NCI-H510A (cell line): ENCODE results near the gene RPP40.

Source experiments
- DNase-seq: peaks from one replicate; lab custom pipeline; 2025; lab: John Stamatoyannopoulos, UW

The RPP40 gene

DNA sequence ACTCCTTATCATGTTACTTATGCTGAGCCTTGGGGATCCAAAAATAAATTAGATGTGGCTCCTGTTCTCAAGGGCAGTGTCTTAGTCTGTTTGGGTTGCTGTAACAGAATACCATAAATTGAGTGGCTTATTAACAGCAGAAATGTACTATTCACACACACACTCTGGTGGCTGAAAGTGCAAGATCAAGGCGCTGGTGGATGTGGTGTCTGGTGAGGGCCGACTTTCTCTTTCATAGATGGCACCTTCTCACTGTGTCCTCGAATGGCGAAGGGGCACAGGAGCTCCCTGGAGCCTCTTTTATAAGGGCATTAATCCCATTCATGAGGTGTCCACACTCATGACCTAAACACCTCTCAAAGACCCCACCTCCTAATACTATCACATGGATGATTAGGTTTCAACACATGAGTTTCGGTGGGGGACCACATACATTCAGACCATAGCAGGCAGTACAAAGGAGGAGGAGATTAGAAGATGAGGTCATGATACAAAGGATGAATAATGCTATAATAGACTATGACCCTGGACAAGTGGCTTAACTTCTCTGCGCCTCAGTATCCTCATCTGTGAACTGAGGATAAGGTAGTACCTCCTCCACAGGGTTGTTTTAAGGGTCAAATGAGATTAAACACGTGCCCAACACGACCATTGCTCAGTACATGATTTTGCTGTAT is 34.1 kb downstream of the RPP40 start:
- no peak for DNase-seq

DNA sequence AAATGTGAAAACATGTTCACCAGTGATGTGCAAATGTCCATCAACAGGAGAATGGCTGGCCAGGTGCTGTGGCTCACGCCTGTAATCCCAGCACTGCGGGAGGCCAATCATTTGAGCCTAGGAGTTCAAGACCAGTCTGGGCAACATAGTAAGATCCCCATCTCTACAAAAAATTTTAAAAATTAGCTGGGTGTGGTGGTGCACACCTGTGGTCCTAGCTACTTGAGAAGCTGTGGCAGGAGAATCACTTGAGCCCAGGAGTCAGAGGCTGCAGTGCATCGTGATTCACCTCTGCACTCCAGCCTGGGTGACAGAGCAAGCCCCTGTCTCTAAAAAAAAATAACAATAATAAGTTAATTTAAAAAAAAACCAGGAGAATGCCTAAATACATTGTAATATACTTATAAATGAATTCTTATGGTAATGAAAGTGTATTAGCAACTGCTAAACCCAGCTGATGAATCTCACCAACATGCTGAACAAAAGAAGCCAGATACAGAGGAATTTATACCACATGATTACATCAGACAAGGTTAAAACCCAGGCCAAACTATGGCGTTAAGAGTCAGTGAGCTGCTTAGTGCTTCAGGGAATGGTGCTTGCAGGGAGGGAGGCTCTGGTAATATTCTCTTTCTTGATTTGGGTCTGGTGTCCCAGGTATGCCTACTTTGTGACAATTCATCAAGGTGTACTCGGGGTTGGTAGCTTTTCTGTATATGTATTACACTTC is 36.4 kb downstream of the RPP40 start:
- no peak for DNase-seq

DNA sequence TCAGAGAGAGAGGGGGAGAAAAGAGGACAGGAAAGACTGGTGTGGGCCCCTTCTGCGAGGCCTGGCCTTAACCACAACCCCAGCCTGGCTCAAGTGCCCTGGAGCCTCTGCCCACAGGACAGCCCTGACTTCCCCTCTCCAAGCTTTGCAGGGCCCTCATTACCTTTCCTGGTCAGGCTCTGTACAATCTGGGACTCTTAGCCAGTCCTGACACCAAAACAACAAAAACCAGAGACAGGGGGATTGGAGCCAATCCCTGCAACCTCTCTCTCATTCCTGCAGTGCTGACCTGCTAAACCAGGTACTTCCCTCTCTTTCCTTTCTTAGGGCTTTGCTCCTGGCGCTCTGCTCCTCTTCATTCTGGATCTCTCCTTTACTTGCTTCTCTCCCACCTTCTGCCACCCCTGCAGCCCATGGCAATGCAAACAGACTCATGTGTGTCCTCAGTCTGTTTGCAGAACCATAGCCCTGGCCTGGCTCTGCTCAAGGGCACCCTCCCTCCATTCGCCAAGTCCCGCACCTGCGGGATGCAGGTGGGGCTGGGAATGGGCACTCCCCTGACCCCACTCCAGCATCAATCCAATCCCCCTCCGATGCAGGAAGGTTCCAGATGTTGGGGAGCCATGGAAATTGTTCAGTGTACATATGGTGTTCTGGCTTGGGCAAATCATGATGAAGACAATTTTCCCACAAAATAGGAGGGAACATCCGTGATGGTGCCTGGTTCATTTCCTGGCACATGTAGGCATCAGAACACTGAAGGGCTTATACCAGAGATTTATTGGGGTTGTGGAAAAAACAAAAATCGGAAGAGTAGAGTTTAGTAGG is 38.1 kb downstream of the RPP40 start:
- no peak for DNase-seq

DNA sequence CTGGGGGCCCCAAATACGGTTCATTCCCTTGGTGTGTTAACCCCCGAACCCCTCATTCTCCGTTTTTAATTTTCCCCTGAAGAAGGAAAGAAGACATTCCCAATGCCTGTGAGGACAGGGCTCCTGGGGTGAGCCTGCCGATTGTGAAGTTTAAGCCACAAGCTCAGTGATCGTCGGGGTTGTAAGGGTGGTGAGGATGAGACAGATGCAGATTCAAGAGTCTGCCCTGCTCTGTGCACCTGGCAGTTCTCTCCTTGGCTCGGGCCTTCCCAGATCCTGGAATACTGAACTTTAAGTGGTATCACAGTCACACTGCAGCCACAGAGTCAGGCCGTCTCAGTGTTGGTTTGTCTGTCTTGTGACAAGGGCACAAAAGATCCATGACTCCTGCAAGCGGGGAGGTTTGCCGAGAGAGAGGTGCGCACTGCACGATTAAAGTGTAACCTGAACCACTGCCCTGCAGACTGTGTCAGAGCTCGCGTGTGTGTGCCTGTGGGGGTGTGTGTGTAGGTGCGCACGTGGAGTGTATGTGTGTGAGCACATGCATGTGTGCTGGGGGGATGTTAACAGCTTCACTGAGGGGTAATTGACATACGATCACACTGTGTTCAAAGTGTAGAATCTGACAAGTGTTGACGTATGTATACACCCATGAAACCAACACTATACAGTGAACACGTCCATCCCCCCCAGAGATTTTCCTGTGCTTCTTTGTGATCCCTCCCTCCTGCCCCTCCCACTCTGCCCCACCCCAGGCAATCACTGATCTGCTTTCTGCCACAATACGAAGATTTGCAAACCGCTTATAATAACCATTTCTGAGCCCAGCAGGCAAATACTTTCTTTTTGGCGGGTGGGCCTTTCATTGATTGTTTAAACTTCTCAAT is 38.9 kb downstream of the RPP40 start:
- DNase-seq: no peak

DNA sequence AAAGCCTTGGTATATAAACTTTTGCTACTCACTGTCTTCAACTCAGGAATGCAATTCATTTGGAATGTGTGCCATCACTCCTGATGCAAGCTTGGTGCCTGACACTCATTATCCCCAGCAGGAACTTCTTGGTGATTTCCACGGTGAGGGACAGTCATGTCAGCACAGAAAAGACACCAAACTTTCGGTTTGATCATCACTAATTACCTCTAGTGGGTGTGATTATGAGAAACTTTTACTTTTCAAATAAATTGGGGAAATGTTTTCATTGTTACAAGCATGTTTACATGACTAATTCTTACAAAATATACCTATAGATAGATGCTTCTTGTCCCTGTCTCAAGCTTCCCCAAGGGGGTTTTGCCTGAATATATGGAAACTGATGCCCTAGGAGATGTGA is 40.9 kb downstream of the RPP40 start:
- DNase-seq: no peak

DNA sequence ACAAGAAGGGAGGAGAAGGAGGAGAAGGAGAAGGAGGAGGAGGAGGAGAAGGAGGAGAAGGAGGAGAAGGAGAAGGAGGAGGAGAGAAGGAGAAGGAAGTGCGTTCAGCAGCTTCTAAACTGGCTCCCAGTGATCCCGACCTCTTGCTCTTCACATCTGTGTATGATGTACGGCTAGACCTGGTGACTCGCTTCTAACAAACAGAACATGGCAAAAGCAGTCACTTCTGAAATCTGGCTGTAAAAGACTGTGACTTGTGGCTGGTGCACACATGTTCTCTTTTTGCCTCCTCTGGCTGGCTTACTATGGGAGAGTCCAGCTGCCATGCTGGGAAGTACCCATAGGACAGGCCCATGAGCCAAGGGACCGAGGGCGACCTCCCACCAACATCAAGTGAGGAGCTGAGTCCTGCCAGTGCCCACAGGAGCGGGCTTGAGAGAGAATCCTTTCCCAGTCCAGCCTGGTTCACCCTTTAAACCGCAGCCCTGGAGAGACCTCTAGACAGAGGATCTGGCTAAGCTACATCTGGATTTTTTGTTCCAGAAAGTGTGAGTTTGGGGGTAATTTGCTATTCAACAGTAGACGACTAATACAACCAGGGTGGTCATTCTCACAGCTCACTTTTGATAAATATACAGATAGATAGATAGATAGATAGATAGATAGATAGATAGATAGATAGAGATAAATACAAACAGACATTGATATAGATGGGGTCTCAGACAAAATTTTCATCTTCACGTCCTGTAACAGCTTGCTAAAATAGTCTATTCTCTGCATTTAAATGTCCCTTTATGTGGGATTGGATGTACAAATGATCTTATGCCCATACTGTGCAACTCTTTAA is 42.3 kb downstream of the RPP40 start:
- no peak for DNase-seq

DNA sequence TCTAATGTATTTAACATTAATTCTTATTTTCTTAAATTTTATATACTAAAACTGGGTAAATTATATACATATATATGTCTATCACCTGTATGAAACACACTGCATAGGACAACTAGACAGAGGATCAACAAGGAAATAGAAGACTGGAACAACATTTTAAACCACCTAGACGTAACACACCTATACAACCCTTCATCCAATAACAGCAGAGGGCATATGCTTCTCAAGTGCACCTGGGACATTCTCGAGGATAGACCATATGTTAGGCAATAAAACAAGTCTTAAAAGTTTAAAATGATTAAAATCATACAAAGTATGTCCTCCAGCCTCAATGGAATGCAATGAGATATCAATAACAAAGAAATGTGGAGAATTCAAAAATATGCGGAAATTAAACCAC is 45.2 kb downstream of the RPP40 start:
- no peak for DNase-seq

DNA sequence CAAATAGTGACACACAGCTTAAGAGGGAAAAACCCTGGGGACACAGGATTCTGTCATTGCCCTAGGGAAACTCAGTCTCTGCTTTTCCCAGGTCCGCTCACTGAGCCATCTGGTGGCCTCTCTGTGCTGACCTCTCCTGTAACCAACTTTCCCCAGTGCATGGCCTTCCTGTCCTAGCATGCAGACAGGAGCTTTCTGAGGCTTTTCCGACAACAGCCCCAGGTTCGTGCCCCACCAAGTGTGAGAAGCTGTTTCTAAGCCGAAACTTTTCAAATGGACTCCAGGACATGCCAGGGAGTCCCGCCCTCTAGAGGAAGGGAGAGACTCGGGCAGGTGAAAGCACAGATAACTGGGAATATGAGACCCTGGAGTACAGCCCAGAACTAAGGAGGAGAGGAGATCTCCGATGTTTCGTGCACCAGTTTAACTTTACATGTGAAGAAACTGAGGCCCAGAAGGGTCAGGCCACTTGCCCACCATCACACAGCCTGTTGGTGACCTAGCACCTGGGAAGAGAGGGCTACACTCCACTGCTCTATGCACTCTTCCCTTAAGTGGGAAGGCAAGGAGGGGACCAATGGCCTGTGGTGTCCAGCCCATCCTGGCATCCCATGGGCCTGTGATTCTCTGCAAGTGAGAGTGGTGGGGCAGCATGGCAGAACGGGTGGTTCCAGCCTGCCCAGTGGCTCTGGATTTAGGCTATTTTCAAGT is 46.2 kb downstream of the RPP40 start:
- DNase-seq: no peak

DNA sequence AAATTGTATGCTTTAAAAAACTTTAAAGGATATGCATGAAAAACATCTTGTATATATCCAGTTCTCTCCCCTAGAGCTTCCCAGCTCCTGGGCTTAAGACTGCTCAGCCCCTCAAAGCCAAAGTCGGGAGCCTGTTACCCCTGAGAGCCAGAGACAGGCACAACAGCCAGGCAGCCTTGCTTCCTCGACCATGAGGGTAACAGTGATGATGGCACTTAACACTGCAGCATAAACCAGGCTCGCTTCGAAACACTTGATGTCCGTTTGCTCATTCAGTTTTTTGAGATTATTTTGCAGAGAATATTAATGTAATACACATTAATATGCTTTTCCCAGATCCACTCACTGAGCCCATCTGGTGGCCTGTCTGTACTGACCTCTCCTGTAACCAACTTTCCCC is 47.2 kb downstream of the RPP40 start:
- no peak for DNase-seq

DNA sequence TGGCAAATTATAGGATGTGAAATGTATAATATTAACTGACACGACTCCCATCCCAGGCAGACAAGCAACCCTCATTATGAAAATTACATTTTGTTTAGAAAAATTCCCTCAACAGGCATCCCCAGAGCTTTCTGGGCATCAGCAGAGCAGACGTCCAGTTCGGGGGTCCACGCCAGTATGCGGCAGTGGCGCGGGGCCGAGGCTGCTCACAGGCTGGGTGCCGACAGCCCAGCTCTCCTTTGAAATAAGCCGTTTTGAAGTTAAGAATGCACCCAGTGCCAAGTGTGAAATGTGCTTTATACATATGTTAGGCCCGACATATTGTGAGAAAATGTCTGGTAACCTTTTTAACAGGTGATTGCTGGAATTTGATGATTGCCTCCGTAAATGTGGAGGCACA is 50.4 kb downstream of the RPP40 start:
- DNase-seq: no peak

DNA sequence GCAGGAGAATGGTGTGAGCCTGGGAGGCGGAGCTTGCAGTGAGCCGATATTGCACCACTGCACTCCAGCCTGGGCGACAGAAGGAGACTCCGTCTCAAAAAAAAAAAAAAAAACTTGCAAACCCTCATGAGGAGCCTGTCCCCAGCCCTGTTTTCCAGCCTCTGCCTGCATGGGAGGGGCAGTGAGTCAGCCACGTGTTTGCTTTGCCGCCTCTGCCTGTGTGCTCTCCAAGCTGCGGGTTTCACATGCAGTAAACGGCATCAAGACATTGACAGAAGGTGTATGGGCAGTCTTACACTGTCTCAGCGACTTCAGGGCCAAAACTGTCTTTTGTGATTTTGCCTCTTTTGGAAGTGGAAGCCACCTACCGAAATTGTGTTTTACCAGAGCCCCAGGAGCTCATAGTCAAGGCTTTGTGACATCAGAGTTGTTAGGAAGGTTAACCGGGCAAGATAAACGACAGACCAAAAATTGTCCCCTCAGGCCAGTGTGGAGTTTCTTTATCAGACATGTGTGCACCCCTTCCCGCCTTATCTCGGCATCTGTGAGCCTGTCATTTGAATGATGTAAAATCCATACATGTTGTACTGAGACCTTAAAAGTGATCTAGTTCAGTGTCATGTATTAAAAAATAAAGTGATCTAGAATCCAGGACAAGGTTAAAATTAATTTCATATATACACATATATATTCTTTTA is 52.9 kb downstream of the RPP40 start:
- DNase-seq: no peak

DNA sequence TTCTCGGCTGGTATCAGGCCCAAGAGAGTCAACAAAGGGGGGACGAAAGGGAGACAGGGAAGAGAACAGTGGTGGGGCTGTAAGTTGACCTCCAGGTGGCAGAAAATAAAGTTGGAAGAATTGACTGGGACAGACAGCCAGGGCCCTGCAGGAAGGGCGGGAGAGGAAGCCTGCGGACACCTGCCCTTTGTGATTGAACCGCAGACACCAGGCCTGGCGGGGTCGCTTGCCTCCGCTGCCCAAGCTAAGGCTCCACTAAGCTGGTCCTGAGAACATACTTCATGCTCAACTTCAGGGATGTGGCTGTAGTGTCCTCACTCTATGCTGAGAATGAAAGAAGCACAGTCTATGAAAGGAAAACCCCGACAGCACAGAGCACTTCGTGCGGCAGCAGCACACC is 53.8 kb downstream of the RPP40 start:
- DNase-seq: no peak

DNA sequence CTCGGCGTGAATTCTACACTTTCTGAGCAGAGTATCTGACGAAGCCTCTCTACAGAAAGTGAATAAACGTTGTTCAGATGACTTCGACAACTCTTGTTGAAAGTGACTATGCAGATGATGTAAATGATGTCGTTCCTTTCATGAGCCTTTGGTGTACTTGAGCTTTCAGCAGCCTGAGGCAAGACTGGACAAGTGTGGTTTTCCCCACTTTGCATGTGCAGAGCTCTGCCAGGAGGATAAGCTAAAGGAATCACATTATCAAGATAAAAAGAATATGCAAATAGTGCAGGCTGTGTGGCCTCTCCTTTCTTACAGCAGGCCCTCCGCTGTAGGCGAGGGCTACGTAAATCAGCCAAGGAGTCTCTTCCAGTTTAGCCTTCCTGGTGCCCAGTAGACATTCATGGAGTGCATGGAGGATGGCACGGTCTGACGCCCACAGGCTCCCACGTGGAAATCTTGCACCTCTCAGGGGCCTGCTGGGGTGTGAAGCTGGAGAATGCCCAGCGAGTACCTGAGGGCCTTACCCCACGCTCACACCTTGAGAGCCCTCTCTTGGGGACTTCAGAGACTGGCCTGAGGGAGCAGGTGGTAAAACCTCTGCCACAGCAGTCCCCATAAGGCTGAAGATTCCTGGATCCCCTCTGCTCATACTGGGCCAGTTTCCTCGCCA is 54.9 kb downstream of the RPP40 start:
- DNase-seq: no peak

DNA sequence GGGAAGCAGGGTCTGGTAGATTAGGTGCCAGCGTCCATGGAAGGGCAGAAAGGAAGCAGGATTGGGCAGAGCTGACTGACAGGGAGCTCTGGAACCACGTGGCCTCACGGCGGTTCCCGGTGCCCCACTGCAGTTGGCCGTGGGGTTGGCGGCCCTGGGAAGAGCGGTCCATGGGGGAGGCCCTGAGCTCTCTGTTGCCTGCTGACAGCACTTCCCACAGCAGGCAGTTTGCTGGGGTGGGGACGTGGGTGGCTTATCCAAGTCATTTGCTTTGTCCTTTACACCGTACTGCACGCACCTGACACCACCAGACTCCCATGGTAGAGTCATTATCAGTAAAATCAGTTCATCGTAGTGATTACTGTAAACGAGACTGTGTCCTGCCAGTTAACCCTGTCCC is 56.1 kb downstream of the RPP40 start:
- no peak for DNase-seq

DNA sequence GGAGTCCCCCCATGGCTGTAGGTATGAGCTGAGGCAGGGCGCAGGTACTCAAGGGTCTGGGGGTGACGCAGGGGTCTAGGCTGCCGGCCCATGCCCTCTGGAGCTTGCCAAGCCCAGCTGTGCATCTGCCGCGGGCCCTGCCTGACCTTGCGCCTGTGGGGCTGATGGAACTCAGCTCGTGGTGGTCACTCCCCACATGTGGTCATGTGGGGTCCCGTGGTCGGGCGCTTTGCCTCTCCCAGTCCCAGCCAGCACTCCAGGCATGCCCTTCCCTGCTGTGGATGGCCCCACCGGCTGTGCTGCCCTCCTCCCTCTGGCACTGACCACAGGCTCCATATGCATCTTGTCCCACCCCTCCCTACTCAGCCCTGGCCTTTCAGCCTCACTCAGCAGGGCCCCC is 57.3 kb downstream of the RPP40 start:
- no peak for DNase-seq
